Brain pericyte (primary cell): ENCODE results near the gene OLFM4.

Source experiments
- DNase-seq: peaks from one replicate; pipeline ENCODE4 v3.0.0-alpha.2; 2012; ENCODE audit warnings: low read depth, low spot score

Gene OLFM4

GRCh38 chr13:53014495-53015443 lies 13.8 kb upstream of the OLFM4 start:
- DNase-seq, result no peak

GRCh38 chr13:53015971-53016370 lies 12.6 kb upstream of the OLFM4 start:
- DNase-seq, result no peak

- DNase-seq, result no peak
Measured at GRCh38 chr13:53017433-53017970, 11.1 kb upstream of the OLFM4 start.

DNA sequence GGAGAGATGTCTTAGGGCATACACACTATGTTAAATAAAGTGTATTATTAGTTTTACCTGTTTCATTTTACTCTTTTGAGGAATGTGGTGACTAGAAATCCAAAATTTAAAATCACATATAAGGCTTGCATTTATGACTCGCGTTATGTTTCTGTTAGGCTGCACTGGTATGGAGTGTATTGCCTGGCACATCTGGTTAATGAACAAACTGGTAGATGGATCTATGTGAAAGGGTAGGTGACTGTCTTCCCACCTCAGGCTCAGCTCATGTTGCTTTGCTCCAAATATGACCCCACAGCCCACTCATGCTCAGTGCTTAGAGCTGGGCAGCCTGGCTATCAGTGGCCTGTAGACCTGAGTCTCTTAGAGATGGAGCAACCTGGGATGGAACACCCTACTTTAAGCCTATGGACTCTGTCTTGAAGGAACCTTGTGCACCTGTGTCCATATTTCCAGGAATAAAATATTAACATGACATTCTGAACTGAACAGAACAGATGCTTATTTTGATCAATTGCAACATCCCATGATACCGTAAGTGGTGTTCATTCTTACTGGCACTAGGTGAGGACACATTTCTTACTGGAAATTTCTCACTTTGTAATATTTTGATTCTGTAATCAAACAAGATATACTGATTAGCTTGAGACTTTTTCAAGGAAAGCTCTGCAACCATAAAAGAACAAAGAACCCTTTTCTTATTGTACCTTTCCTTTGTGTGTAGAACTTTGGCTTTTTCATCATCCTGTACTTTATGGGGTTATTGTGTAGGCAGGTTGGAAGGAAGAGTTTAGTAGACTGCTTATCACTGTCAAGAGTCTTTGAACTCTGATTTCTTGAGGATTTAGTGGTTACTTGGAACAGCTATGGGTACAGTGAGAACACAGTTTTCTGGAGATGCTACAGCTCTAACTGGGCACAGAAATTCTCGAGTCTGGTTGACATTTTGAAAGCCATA lies 9.6 kb upstream of the OLFM4 start:
- DNase-seq, result no peak

- no peak for DNase-seq
Measured at GRCh38 chr13:53020764-53021335, 7.8 kb upstream of the OLFM4 start.

GRCh38 chr13:53023246-53023645 lies 5.4 kb upstream of the OLFM4 start:
- DNase-seq, result no peak

GRCh38 chr13:53028063-53028462 lies 550 bp upstream of the OLFM4 start:
- DNase-seq, result no peak

GRCh38 chr13:53032849-53033248 lies 4.2 kb downstream of the OLFM4 start:
- no peak for DNase-seq

GRCh38 chr13:53038993-53039392 lies 10.4 kb downstream of the OLFM4 start:
- DNase-seq, result no peak

- no peak for DNase-seq
Measured at GRCh38 chr13:53041968-53042516, 13.4 kb downstream of the OLFM4 start.

DNA sequence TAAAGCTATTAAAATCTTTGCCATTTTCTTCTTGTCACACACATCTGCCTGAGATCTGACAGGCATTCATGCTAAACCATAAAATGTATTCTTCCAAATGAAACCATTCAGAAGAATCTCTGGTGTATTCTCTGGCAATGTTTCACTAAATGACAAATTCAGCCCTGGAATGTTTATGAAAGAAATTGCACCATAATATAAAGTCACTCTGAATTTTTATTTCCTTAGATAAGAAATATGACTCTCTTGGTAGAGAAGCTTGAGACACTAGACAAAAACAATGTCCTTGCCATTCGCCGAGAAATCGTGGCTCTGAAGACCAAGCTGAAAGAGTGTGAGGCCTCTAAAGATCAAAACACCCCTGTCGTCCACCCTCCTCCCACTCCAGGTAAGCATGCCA lies 14.3 kb downstream of the OLFM4 start:
- no peak for DNase-seq

DNA sequence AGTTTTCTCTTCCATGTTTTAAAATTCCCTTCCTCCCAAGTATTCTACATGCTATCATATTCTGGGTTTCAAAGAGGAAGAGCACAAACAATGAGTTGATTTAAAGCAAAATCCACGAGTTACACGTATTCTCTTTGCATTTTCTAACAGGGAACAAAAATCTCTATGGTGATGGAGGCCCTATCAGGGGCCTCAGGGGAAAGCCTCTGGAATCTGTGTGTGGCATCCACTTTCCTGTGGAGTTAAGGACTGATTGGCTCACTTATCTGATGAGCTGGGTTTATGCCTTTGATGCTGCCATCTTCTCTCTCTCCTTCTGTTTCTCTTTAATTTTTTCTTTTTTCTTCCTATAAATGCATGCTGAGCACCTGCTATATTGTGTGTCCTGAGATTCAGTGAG lies 14.8 kb downstream of the OLFM4 start:
- DNase-seq, result no peak

DNA sequence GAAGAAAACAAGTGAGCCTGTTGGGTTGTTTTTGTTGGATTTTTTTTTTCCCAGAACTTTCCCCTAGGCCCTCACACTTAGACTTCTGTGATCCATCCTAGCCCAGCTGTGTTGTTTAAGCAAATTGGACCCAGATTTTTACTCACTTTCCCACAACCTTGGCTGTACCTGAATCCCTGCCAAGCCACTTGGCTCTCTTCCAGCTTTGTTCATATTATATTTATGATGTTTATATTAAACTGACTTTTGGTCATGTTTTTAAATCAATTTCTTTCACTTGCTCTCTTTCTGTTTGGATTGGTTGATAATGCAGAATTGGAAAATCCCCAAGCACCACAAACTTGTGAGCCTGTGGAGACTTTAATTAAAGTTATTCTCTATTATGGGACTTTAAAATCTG lies 16.6 kb downstream of the OLFM4 start:
- DNase-seq, result no peak

DNA sequence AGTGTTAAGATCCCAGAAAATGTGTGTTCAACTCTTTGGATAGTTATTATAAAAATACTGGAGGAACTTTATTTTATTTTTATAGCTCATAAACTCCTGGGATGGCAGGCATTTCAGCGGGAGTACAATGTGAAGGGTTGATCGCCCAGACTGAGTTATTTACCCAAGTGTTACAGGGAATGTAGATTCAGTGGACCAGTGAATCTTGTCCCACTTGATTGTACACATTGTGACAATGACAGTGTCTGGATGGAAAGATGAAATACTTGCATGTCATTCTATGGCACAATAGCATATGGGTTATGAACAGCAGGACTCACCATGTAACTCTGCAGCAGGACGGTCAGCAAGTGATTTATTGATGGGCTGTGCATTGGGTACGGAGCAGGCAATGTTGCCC lies 20.3 kb downstream of the OLFM4 start:
- no peak for DNase-seq

DNA sequence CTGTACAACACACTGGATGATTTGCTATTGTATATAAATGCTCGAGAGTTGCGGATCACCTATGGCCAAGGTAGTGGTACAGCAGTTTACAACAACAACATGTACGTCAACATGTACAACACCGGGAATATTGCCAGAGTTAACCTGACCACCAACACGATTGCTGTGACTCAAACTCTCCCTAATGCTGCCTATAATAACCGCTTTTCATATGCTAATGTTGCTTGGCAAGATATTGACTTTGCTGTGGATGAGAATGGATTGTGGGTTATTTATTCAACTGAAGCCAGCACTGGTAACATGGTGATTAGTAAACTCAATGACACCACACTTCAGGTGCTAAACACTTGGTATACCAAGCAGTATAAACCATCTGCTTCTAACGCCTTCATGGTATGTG lies 21.5 kb downstream of the OLFM4 start:
- no peak for DNase-seq

DNA sequence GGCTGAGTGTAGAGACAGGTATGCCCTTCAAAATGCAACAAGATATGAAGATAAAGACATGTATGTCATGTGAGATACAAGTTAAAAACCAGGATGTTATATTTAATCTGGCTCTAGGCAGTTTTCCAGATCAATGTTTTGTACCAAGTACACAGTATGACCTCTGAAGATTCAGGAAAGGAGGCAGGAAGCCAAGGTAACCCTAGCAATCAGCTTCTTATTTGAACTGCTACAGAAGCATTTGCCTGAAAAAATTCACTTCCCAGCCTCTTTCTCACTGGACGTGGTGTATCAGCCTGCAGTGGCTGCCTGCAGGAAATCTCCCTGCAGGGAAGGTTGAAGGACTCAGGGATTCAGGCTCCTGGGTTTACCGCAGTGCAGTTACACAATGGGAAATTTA lies 24.1 kb downstream of the OLFM4 start:
- DNase-seq, result no peak

DNA sequence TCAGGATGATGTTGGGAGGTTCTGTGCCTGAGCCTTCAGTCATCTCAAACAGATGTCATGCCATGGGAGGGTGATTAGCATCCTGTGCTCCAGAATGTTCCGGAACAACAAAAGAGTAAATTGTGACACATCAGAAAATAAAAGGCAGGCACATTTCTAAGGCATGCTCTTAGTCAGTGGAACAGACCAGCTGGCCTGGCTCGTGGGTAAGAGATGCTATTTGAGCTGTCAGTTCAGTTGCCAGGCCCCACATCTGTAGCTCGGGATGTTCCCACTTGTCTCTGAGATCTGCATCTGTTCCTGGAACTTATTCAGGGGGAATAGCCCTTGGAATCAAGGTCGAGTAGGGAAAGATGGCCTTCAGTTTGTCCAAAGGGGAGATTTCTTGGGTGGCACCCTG lies 26.0 kb downstream of the OLFM4 start:
- no peak for DNase-seq

GRCh38 chr13:53058065-53058679 lies 29.6 kb downstream of the OLFM4 start:
- no peak for DNase-seq

DNA sequence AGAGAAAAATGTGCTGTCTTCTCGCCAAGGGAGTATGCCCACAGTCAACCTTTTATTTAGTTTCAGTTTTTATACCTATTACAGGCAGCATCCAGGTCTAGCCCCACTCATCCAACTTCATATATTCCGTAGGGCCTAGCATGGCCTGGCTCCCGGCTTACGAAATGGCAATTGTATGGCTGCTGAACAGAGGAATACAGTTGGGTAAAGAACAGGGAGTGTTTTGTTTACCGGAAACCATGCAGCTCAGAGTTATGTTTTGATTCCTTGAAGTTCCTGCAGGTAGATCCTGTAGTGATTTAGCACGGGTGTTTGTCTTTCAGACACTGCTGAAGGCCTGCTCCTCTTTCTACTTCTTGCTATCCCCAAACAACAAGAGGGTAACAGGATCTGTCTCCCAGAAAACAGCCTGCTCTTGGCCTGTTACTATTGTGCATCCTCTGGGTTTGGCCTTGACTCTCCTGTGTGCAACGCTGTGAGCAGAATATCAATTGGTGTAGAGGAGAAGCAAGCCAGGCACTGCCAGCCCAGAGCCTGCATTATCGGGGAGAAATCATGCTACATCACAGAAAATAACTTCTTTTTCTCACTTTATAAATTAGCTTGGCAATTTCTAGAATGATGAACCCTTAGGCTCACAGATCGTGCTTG lies 32.4 kb downstream of the OLFM4 start:
- no peak for DNase-seq

DNA sequence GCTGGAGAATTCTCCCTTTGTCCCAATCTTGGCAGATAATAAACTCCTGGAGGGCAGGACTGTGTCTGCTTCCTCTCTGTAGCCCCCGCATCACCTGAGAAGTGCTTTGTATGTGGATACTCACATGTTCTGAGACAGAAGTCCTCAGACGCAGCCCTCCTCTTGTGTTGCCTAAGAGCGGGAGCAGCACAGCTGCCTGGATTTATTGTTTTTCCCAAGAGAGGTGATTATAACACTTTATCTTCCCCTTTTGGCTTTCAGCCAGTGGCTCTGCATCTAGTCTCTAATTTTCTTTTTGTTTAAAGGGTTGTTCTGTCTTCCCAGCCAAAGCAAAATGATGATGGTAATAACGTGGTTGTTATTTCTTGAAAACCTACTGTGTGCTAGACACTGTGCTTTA lies 36.1 kb downstream of the OLFM4 start:
- no peak for DNase-seq

GRCh38 chr13:53066411-53066810 lies 37.8 kb downstream of the OLFM4 start:
- DNase-seq, result no peak
